Measurements from ENCODE around the gene LSM3.
A peak's percentile ranks its signal among the peaks of the same experiment; 100 is the strongest.

LSM3 gene

GRCh38 chr3:14138878-14139655 is 39.5 kb upstream of the LSM3 start:
- Mint-ChIP-seq H3K4me1 (ENCODE audit: low read depth) (peaks cover 37% of the 10 kb centered on the region), H3K27me3 (no peaks in the 10 kb centered on the region), H3K27ac (peak overlapping the region; percentile 41), H3K36me3 (peaks cover 7% of the 10 kb centered on the region), H3K9me3 (ENCODE audit: low read depth) (no peaks in the 10 kb centered on the region), H3K4me3 (no peak overlapping the region)

GRCh38 chr3:14139771-14140170 is 38.8 kb upstream of the LSM3 start:
- H3K36me3 Mint-ChIP-seq = peaks cover 7% of the 10 kb centered on the region
- peaks cover 44% of the 10 kb centered on the region for H3K4me1 Mint-ChIP-seq (ENCODE audit: low read depth)
- no peaks in the 10 kb centered on the region for H3K9me3 Mint-ChIP-seq (ENCODE audit: low read depth)
- H3K27me3 Mint-ChIP-seq = no peaks in the 10 kb centered on the region
- no peak overlapping the region for H3K4me3 Mint-ChIP-seq
- peak overlapping the region; percentile 41 for H3K27ac Mint-ChIP-seq

GRCh38 chr3:14140668-14141067 is 37.9 kb upstream of the LSM3 start:
- H3K4me1 Mint-ChIP-seq (ENCODE audit: low read depth) = peaks cover 51% of the 10 kb centered on the region

GRCh38 chr3:14141144-14141543 is 37.5 kb upstream of the LSM3 start:
- Mint-ChIP-seq H3K4me3 (no peak overlapping the region), H3K27ac (peak overlapping the region; percentile 85), H3K36me3 (peaks cover 3% of the 10 kb centered on the region), H3K4me1 (ENCODE audit: low read depth) (peaks cover 53% of the 10 kb centered on the region), H3K9me3 (ENCODE audit: low read depth) (no peaks in the 10 kb centered on the region), H3K27me3 (no peaks in the 10 kb centered on the region)

More at GRCh38 chr3:14140668-14141067, 37.9 kb upstream of the LSM3 start:
- H3K27me3 Mint-ChIP-seq = no peaks in the 10 kb centered on the region
- no peaks in the 10 kb centered on the region for H3K9me3 Mint-ChIP-seq (ENCODE audit: low read depth)
- no peak overlapping the region for H3K4me3 Mint-ChIP-seq
- H3K36me3 Mint-ChIP-seq = peaks cover 7% of the 10 kb centered on the region
- H3K27ac Mint-ChIP-seq = no peak overlapping the region

GRCh38 chr3:14141602-14142341 is 36.8 kb upstream of the LSM3 start:
- Mint-ChIP-seq H3K27me3 (no peaks in the 10 kb centered on the region), H3K36me3 (peaks cover 2% of the 10 kb centered on the region), H3K4me3 (peak overlapping the region; percentile 68), H3K9me3 (ENCODE audit: low read depth) (no peaks in the 10 kb centered on the region), H3K27ac (peak overlapping the region; percentile 87), H3K4me1 (ENCODE audit: low read depth) (peaks cover 55% of the 10 kb centered on the region)

- no peaks in the 10 kb centered on the region for H3K27me3 Mint-ChIP-seq
- peaks cover 4% of the 10 kb centered on the region for H3K36me3 Mint-ChIP-seq
- peak overlapping the region; percentile 87 for H3K27ac Mint-ChIP-seq
- H3K9me3 Mint-ChIP-seq (ENCODE audit: low read depth) = no peaks in the 10 kb centered on the region
- H3K4me1 Mint-ChIP-seq (ENCODE audit: low read depth) = peaks cover 57% of the 10 kb centered on the region
- peak overlapping the region; percentile 68 for H3K4me3 Mint-ChIP-seq
Observed at GRCh38 chr3:14142567-14143270, 35.9 kb upstream of the LSM3 start.

- H3K27ac Mint-ChIP-seq = peak overlapping the region; percentile 94
- H3K9me3 Mint-ChIP-seq (ENCODE audit: low read depth) = no peaks in the 10 kb centered on the region
- peak overlapping the region; percentile 76 for H3K4me3 Mint-ChIP-seq
- H3K36me3 Mint-ChIP-seq = peaks cover 7% of the 10 kb centered on the region
- peaks cover 57% of the 10 kb centered on the region for H3K4me1 Mint-ChIP-seq (ENCODE audit: low read depth)
- no peaks in the 10 kb centered on the region for H3K27me3 Mint-ChIP-seq
Observed at GRCh38 chr3:14143271-14144225, 35.1 kb upstream of the LSM3 start.

GRCh38 chr3:14144423-14145075 is 34.1 kb upstream of the LSM3 start:
- no peaks in the 10 kb centered on the region for H3K27me3 Mint-ChIP-seq
- peaks cover 57% of the 10 kb centered on the region for H3K4me1 Mint-ChIP-seq (ENCODE audit: low read depth)

GRCh38 chr3:14145236-14145635 is 33.4 kb upstream of the LSM3 start:
- H3K27me3 Mint-ChIP-seq = no peaks in the 10 kb centered on the region
- H3K36me3 Mint-ChIP-seq = peaks cover 7% of the 10 kb centered on the region
- peak overlapping the region; percentile 6 for H3K4me3 Mint-ChIP-seq
- H3K9me3 Mint-ChIP-seq (ENCODE audit: low read depth) = no peaks in the 10 kb centered on the region
- peaks cover 57% of the 10 kb centered on the region for H3K4me1 Mint-ChIP-seq (ENCODE audit: low read depth)
- H3K27ac Mint-ChIP-seq = peak overlapping the region; percentile 94

More at GRCh38 chr3:14144423-14145075, 34.1 kb upstream of the LSM3 start:
- H3K36me3 Mint-ChIP-seq = peaks cover 7% of the 10 kb centered on the region
- H3K27ac Mint-ChIP-seq = peak overlapping the region; percentile 94
- H3K4me3 Mint-ChIP-seq = peak overlapping the region; percentile 76
- no peaks in the 10 kb centered on the region for H3K9me3 Mint-ChIP-seq (ENCODE audit: low read depth)

GRCh38 chr3:14145670-14146380 is 32.8 kb upstream of the LSM3 start:
- H3K4me3 Mint-ChIP-seq = no peak overlapping the region
- no peaks in the 10 kb centered on the region for H3K27me3 Mint-ChIP-seq
- peak overlapping the region; percentile 80 for H3K27ac Mint-ChIP-seq
- no peaks in the 10 kb centered on the region for H3K9me3 Mint-ChIP-seq (ENCODE audit: low read depth)
- peaks cover 7% of the 10 kb centered on the region for H3K36me3 Mint-ChIP-seq
- H3K4me1 Mint-ChIP-seq (ENCODE audit: low read depth) = peaks cover 52% of the 10 kb centered on the region

GRCh38 chr3:14146381-14147065 is 32.1 kb upstream of the LSM3 start:
- Mint-ChIP-seq H3K27ac (peak overlapping the region; percentile 69), H3K9me3 (ENCODE audit: low read depth) (no peaks in the 10 kb centered on the region), H3K4me1 (ENCODE audit: low read depth) (peaks cover 45% of the 10 kb centered on the region), H3K4me3 (no peak overlapping the region), H3K27me3 (no peaks in the 10 kb centered on the region), H3K36me3 (peaks cover 7% of the 10 kb centered on the region)

- Mint-ChIP-seq H3K4me3 (no peak overlapping the region), H3K27ac (peak overlapping the region; percentile 58), H3K4me1 (ENCODE audit: low read depth) (peaks cover 40% of the 10 kb centered on the region), H3K9me3 (ENCODE audit: low read depth) (no peaks in the 10 kb centered on the region), H3K36me3 (peaks cover 7% of the 10 kb centered on the region), H3K27me3 (no peaks in the 10 kb centered on the region)
Observed at GRCh38 chr3:14147066-14147435, 31.6 kb upstream of the LSM3 start.

- Mint-ChIP-seq H3K4me3 (no peak overlapping the region), H3K4me1 (ENCODE audit: low read depth) (peaks cover 34% of the 10 kb centered on the region), H3K36me3 (peaks cover 6% of the 10 kb centered on the region), H3K27ac (no peak overlapping the region), H3K9me3 (ENCODE audit: low read depth) (no peaks in the 10 kb centered on the region), H3K27me3 (no peaks in the 10 kb centered on the region)
Observed at GRCh38 chr3:14147617-14148016, 31.0 kb upstream of the LSM3 start.

Measured in activated naive CD8-positive, alpha-beta T cell (primary cell).